Stimulated activated CD8-positive, alpha-beta memory T cell treated with anti-CD3 and anti-CD28 coated beads, Interleukin-15, amount 100 ng/mL, for 4 hours (primary cell): ENCODE results near the gene ESRRA.

Source experiments
- DNase-seq, 2 donors: peaks; one replicate each; pipeline ENCODE4 v3.0.0-alpha.2; 2020; ENCODE audit warnings: low read depth in 2 of 2

ESRRA gene

DNA sequence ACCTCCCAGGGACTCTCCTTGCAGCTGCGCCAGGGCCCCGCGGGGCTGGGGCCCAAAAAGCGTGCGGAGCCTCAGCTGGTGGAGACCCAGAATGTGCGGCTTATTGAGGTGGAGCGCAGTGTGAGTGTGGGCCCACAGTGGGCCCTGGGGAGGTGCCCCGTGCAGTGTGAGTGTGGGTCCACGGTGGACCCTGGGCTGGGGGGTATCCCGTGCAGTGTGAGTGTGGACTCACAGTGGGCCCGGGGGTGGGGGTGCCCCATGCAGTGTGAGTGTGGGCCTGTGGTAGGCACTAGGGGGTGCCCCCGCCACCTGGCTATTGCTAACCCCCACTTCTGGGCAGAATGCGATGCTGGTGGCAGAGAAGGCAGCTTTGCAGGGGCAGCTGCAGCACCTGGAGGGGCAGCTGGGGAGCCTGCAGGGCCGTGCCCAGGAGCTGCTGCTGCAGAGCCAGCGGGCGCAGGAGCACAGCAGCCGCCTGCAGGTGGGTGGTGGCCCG is 45.9 kb downstream of the ESRRA start:
- no peak for DNase-seq

DNA sequence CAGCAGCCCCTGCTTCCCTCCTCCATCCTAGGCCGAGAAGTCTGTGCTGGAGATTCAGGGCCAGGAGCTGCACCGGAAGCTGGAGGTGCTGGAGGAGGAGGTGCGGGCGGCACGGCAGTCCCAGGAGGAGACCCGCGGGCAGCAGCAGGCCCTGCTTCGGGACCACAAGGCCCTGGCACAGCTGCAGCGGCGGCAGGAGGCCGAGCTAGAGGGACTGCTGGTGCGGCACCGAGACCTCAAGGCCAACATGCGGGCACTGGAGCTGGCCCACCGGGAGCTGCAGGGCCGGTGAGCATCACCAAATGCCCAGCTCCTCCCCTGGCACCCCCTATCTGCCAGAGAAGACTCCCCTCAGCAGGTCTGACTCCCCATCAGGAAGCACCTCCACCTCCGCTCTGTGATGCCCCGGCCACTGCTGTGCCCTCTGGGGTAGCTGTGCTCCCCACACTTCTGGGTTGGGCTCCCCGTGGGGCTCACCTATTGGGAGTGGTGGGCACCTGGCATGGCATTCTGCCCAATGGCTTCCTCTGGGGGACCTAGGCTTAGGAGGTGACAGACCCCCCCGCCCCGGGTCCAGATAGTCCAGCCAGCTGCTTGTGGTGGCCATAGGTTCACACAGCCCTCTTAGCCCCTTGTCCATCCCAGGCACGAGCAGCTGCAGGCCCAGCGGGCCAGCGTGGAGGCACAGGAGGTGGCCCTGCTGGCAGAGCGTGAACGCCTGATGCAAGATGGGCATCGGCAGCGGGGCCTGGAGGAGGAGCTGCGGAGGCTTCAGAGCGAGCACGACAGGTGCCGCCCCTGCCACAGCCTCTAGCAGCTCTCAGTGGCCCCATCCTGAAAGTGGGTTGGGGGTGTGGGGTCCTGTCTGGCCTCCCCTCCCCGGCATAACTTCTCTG is 47.0 kb downstream of the ESRRA start:
- DNase-seq, result no peak

DNA sequence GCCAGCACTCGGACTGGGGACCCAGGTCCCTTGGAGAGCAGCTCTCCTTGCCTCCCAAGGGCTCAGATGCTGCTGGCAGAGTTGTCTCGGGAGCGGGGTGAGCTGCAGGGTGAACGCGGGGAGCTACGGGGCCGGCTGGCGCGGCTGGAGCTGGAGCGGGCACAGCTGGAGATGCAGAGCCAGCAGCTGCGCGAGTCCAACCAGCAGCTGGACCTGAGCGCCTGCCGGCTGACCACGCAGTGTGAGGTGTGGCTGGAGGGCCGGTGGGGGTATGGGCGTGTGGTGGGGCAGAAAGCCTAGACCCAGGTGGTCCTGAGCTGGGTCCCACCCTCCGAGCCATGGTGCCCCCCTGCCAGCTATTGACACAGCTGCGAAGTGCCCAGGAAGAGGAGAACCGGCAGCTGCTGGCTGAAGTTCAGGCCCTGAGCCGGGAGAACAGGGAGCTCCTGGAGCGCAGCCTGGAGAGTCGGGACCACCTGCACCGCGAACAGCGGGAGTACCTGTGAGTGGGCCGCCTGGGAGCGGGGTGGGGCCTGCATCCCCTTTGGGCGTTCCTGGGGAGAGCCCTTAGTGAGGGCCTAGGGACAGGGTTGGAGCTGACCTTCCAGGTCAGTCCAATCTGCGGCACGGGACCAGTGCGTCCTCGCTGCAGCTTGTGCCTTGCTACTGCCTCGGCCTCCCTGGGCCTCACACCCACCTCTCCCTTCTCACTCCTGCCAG is 47.8 kb downstream of the ESRRA start:
- DNase-seq, result no peak

DNA sequence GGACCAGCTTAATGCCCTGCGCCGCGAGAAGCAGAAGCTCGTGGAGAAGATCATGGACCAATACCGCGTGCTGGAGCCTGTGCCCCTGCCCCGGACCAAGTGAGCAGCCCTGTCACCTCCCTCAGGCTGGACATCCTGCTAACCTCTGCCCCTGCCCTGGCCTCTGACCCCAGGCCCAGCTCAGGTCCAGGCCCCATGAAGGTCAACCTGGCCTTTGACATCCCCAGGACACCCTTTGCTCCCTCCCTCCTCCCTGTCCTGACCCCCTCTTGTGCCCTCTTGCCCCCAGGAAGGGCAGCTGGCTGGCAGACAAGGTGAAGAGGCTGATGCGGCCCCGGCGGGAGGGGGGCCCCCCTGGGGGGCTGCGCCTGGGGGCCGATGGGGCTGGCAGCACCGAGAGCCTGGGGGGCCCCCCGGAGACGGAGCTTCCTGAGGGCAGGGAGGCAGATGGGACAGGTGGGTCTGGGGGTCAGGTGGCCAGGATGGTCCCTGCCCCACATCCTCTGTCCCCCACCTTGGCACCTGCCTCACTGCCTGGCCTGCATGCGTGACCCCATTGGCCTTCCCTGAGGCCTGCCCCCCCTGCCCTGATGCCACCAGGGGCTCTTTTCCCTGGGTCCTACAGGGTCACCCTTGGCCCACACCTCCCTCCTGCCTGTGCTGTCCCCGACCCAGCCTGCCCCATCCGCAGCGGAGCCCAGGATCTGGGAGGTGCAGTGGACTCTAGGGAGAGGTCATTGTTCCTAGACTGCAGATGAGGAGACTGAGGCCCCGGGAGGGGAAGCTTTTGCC is 48.6 kb downstream of the ESRRA start:
- DNase-seq, result no peak

DNA sequence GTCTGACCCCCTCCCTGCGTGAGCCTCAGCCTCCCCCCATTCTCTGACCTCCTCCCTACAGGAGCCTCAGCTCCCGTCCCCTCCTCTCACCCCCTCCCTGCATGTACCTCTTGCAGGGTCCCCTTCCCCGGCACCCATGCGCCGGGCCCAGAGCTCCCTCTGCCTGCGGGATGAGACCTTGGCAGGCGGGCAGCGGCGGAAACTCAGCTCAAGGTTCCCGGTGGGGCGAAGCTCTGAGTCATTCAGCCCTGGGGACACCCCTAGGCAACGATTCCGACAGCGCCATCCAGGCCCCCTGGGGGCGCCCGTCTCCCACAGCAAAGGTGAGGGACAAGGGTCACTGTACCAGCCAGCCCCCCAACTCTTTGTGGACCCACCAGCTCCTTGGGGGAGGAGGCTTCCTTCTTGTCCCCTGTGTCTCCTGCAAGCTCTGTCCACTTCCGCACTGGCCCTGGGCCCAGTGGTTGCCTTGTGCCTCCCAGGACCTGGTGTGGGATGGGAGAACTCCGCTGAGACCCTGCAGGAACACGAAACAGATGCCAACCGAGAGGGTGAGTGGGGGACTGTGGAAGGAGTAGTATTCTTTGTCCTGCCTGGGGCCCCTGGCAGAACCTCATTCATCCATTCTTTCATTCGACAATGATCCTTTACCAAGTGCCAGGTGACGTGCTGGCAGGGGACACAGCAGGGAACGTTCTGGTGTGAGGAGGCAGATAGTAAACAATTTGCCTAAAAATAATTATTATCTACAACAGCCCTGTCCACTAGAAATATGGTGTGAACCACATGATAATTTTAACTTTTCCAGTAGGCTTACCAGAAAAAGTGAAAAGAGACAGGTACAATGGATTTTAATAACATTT is 50.0 kb downstream of the ESRRA start:
- no peak for DNase-seq

DNA sequence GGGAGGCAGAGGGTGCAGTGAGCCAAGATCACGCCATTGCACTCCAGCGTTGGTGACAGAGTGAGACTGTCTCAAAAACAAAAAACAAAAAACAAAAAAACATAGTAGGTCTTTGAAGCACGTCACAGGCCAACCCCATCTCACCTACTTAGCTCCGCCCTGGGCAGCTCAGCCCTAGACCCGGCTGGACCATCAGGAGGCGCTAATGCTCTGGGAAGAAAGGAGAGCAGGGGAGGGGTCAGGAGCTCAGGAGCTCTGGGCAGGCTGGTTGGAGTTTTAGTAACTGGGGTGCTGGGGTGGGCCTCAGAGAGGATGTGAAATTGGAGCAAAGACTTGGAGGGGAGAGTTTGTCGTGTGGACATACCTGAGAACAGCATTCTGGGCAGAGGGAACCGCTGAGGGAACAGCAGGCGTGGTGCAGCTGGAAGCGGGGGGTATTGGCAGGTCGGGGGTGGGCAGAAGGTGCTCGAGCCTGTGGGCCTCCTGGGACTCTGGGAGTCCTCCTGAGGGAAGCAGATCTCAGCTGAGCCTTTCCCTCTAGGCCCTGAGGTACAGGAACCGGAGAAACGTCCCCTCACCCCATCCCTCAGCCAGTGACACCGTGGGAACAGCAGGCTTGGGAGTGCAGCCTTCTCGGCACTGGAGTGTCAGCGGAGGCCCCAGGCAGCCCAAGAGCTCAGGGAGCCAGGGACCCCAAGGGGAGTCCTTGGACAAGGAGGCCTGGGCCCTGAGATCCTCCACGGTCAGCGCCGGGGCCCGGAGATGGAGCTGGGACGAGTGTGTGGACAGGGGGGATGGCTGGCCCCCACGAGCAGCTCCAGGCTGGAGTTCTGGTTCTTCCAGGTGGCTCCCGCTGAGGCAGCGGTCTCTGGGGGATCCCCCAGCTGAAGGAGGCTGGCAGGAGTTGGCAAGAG is 51.4 kb downstream of the ESRRA start:
- no peak for DNase-seq

DNA sequence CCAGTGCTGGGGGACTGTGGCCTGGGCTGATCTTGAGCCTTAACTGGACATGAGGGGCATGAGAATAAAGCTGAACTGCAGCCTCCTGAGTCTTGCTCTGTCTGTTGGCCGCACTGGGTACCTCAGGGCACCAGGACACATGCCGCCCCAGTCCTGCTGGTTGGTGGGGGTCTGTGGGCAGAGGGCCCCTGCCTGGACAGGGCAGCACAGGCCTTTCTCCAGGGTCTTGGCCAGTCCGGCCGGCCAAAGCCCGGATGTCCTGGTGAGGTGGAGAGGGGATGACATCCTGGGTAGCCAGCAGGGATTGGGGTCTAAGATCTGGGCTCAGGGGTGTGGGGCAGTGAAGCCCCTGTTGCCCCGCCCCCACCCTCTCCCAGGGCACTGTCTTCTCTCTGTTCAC is 52.1 kb downstream of the ESRRA start:
- no peak for DNase-seq

DNA sequence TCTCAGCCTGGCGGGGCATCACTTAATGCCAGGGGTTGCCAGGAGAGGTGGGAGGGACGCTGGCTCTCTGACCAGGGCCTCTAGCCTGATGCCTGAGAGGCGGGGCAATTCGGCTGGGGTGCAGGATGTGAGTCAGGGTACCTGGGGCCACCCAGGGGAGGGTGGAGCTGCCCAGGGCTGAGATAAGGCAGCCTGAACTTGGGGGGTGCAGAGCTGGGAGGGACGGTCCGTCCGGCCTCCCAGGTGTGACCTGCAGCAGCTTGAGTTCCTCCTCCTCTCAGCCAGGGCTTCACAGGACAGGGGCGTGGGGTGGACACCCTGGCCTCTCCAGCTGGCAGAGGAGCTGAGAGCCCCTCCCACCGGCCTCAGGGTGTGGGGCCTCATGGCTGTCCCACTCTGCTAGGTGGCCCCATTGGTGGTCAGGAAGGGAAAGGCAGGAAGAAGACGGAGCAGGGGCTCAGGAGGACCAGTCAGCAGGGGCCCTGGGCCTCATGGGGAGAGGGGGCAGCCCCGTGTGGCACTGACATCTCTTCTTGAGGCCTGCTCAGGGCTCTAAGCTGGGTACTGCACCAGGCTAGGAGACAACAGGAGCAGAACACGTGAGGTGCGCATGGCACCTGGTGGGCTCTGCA is 52.7 kb downstream of the ESRRA start:
- DNase-seq, result no peak

DNA sequence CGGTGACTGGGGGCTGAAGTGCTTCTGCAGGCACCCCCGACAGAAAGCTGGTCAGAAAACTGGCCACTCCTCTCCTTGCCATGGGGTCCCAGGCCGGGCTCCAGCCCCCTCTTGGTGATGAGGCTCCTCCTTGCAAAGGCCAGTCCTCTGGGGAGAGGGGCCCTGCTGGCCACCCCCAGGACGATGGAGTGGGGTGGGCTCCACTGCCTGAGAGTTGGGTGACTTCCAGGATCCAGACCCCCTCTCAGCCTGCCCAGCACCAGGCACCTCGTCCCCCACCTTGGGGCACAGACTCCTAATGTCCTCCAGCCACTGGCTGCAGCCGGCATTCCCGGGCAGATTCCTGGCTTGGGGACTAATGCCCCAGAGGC is 53.2 kb downstream of the ESRRA start:
- no peak for DNase-seq

DNA sequence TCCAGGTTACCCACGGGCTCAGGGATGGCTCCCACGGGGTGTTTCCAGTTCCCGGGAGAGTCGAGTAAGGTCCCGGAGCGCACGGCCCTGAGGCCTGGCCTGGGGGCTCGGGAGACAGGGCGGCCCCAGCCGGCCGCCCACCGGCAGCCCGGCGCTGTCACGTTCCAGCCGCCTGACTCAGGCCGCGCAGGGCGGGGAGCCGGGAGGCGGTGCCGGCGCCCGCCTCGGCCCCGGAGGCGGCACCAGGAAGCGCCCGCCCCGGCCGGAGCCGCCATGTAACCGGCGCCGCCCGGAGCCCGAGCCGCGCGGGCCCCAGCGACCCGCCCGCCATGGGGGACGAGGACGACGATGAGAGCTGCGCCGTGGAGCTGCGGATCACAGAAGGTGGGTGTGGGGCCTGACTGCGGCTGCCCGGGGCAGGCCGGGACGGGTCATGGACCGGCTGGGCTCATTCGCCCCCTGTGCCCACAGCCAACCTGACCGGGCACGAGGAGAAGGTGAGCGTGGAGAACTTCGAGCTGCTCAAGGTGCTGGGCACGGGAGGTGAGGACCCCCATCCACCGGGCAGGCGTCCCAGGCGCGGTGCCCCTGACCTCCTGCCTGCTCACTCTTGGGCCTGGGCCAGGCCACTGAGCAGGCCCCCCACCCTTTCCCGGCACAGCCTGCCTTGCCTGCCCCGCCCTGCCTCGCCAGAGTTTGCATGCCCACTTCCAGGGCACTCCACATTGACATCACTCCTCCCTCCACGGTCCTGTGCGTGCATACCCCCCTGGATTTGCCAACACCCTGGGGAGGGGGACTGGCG is 53.8 kb downstream of the ESRRA start, which contains the start of gene RPS6KA4:
Gene RPS6KA4 (plus strand): TSS at position 256 of the 805 bp plus-strand sequence. CDS start 74 bp downstream, at position 330.
- DNase-seq, result peak in 1 of 2 donors; percentile 32

DNA sequence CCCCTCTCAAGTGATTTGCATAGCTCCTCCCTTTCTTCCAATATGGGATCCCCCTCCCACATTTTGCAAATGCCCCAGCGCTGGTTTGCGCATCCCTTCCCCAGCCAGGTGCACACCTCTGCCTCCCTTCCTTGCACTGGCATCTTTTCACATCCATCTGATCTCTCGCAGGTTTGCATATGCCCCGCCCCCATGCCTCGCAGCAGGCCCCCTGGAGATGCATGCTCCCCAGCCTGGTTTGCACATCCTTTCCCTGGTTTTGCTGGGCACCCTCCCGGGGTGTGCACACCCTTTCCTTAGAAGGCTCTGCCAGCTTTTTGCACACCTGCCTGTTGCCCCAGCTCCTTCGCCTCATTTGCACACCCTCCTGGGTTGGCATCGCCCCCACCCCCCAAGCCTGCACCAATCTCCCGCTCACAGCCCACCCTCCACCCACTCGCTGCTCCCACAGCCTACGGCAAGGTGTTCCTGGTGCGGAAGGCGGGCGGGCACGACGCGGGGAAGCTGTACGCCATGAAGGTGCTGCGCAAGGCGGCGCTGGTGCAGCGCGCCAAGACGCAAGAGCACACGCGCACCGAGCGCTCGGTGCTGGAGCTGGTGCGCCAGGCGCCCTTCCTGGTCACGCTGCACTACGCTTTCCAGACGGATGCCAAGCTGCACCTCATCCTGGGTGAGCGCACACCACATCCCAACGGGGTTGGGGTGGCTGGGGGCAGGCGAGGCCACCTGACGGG is 54.6 kb downstream of the ESRRA start:
- no peak for DNase-seq

DNA sequence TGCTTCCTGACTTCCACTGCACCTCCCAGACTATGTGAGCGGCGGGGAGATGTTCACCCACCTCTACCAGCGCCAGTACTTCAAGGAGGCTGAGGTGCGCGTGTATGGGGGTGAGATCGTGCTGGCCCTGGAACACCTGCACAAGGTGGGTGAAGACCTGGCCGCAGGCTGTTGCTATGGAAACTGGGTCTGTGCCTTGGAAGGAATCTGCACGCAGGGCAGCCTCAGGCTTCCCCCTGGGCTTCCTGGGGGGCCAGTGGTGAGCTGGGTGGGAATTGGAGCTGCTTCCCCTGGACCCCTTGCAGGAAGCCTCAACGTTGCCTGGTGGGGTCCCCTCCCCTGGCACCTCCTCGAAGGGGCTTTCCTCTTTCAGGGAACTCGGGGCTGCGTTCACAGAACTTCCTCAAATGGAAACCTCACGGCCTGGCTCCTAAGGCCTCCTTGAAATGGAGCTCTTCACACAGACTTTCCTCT is 55.2 kb downstream of the ESRRA start:
- no peak for DNase-seq

DNA sequence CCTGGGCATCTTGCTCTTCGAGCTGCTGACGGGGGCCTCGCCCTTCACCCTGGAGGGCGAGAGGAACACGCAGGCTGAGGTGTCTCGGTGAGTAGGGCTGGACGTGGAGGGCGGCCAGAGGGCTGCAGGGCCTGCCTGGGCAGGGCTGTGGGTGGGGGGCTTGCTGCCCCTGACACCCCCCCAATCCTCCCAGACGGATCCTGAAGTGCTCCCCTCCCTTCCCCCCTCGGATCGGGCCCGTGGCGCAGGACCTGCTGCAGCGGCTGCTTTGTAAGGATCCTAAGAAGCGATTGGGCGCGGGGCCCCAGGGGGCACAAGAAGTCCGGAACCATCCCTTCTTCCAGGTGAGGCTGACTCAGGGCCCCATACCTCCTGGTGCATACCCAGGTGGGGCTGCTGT is 56.3 kb downstream of the ESRRA start:
- DNase-seq, result no peak

DNA sequence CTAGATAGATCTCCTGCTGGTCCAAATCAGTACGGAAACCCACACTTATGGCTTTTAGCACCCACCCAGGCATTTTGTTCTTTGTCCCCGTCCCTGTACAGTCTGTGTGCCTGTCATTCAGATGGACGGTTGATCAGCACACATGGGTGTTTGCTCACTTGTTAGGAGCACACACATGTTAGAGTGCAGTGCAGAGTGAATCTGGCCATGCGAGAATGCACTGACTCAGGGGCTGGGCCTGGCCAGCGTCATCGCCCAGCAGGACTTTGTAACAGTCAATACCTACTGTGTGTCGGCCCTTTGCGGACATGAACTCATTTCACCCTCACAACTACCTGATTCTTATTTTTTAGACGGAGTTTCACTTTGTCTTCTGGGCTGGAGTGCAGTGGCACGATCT is 57.0 kb downstream of the ESRRA start:
- DNase-seq, result no peak

DNA sequence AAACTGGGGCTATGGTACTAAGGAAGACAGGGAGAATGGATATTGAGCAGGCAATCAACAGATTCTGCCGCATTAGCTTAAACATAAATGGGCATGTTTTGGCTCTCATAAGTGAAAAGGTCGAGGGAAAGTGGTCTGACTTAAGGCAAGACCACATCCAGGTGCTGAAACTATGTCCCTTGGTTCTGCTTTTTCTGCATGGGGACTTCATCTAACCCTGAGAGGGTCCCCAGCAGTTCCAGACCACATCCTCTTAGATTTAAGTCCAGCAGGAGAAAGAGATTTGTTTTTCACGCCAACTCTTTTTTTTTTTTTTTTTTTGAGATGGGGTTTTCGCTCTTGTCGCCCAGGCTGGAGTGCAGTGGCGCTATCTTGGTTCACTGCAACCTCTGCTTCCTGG is 59.1 kb downstream of the ESRRA start:
- DNase-seq, result no peak

DNA sequence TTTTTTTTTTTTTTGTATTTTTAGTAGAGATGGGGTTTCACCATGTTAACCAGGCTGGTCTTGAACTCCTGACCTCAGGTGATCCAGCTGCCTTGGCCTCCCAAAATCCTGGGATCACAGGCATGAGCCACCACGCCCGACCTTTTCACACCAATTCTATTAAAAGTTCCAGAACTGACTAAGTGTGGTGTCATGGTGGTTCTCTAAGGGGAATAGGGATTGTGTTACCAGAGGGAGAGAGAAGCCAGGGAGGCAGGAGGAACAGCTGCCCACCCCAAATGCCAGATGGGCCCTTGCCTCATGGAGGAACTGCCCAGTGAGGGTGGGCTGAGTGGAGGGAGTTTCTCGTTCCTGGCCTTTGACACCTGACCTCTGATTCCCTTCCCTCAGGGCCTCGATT is 59.6 kb downstream of the ESRRA start:
- DNase-seq, result no peak
